ENCODE results near the gene TRIM47.

Gene TRIM47

GRCh38 chr17:75838410-75838809 is 40.0 kb downstream of the TRIM47 start:
- H3K36me3 ChIP-seq (ENCODE audit: insufficient read depth, low read length) = peaks cover 15% of the 10 kb centered on the region
- no peak overlapping the region for H3K9ac ChIP-seq (ENCODE audit: low read length)
- H3K9me3 ChIP-seq (ENCODE audit: low read length) = no peaks in the 10 kb centered on the region
- H3K27me3 ChIP-seq (ENCODE audit: control insufficient read depth in 1 of 2, insufficient read depth in 2 of 2, low read length in 2 of 2) = no peaks in the 10 kb centered on the region
- no peak overlapping the region for H3K27ac ChIP-seq (ENCODE audit: low read depth, low read length)
- H3K4me3 ChIP-seq (ENCODE audit: low read depth in 1 of 2, low read length in 2 of 2) = no peak overlapping the region
- peaks cover 10% of the 10 kb centered on the region for H3K4me1 ChIP-seq (ENCODE audit: insufficient read depth, low read length)

GRCh38 chr17:75837899-75838298 is 40.5 kb downstream of the TRIM47 start:
- no peak overlapping the region for H3K27ac ChIP-seq (ENCODE audit: low read depth, low read length)
- no peaks in the 10 kb centered on the region for H3K27me3 ChIP-seq (ENCODE audit: control insufficient read depth in 1 of 2, insufficient read depth in 2 of 2, low read length in 2 of 2)
- H3K36me3 ChIP-seq (ENCODE audit: insufficient read depth, low read length) = peaks cover 15% of the 10 kb centered on the region

GRCh38 chr17:75836605-75837004 is 41.8 kb downstream of the TRIM47 start:
- Histone ChIP-seq H3K4me3 (ENCODE audit: low read depth in 1 of 2, low read length in 2 of 2) (no peak overlapping the region), H3K9ac (ENCODE audit: low read length) (no peak overlapping the region), H3K27me3 (ENCODE audit: control insufficient read depth in 1 of 2, insufficient read depth in 2 of 2, low read length in 2 of 2) (no peaks in the 10 kb centered on the region), H3K4me1 (ENCODE audit: insufficient read depth, low read length) (peaks cover 10% of the 10 kb centered on the region), H3K27ac (ENCODE audit: low read depth, low read length) (no peak overlapping the region), H3K36me3 (ENCODE audit: insufficient read depth, low read length) (peaks cover 15% of the 10 kb centered on the region), H3K9me3 (ENCODE audit: low read length) (no peaks in the 10 kb centered on the region)

More at GRCh38 chr17:75837899-75838298, 40.5 kb downstream of the TRIM47 start:
- no peak overlapping the region for H3K9ac ChIP-seq (ENCODE audit: low read length)
- peaks cover 10% of the 10 kb centered on the region for H3K4me1 ChIP-seq (ENCODE audit: insufficient read depth, low read length)
- H3K4me3 ChIP-seq (ENCODE audit: low read depth in 1 of 2, low read length in 2 of 2) = no peak overlapping the region
- H3K9me3 ChIP-seq (ENCODE audit: low read length) = no peaks in the 10 kb centered on the region

GRCh38 chr17:75835654-75835987 is 42.8 kb downstream of the TRIM47 start:
- Histone ChIP-seq H3K27ac (ENCODE audit: low read depth, low read length) (no peak overlapping the region), H3K4me1 (ENCODE audit: insufficient read depth, low read length) (peaks cover 10% of the 10 kb centered on the region), H3K9me3 (ENCODE audit: low read length) (no peaks in the 10 kb centered on the region), H3K4me3 (ENCODE audit: low read depth in 1 of 2, low read length in 2 of 2) (no peak overlapping the region), H3K9ac (ENCODE audit: low read length) (no peak overlapping the region), H3K27me3 (ENCODE audit: control insufficient read depth in 1 of 2, insufficient read depth in 2 of 2, low read length in 2 of 2) (no peaks in the 10 kb centered on the region), H3K36me3 (ENCODE audit: insufficient read depth, low read length) (peaks cover 15% of the 10 kb centered on the region)

GRCh38 chr17:75834928-75835653 is 43.3 kb downstream of the TRIM47 start:
- Histone ChIP-seq H3K27ac (ENCODE audit: low read depth, low read length) (no peak overlapping the region), H3K9ac (ENCODE audit: low read length) (no peak overlapping the region), H3K9me3 (ENCODE audit: low read length) (no peaks in the 10 kb centered on the region), H3K27me3 (ENCODE audit: control insufficient read depth in 1 of 2, insufficient read depth in 2 of 2, low read length in 2 of 2) (no peaks in the 10 kb centered on the region), H3K36me3 (ENCODE audit: insufficient read depth, low read length) (peaks cover 15% of the 10 kb centered on the region), H3K4me3 (ENCODE audit: low read depth in 1 of 2, low read length in 2 of 2) (no peak overlapping the region), H3K4me1 (ENCODE audit: insufficient read depth, low read length) (peaks cover 10% of the 10 kb centered on the region)

- no peaks in the 10 kb centered on the region for H3K9me3 ChIP-seq (ENCODE audit: low read length)
- H3K36me3 ChIP-seq (ENCODE audit: insufficient read depth, low read length) = peaks cover 21% of the 10 kb centered on the region
- no peaks in the 10 kb centered on the region for H3K27me3 ChIP-seq (ENCODE audit: control insufficient read depth in 1 of 2, insufficient read depth in 2 of 2, low read length in 2 of 2)
- H3K27ac ChIP-seq (ENCODE audit: low read depth, low read length) = no peak overlapping the region
- H3K4me1 ChIP-seq (ENCODE audit: insufficient read depth, low read length) = peaks cover 10% of the 10 kb centered on the region
- no peak overlapping the region for H3K4me3 ChIP-seq (ENCODE audit: low read depth in 1 of 2, low read length in 2 of 2)
- no peak overlapping the region for H3K9ac ChIP-seq (ENCODE audit: low read length)
Measured at GRCh38 chr17:75834279-75834920, 44.0 kb downstream of the TRIM47 start.

- H3K36me3 ChIP-seq (ENCODE audit: insufficient read depth, low read length) = peaks cover 26% of the 10 kb centered on the region
- no peak overlapping the region for H3K27ac ChIP-seq (ENCODE audit: low read depth, low read length)
Measured at GRCh38 chr17:75832652-75833400, 45.6 kb downstream of the TRIM47 start.

GRCh38 chr17:75832164-75832651 is 46.2 kb downstream of the TRIM47 start:
- Histone ChIP-seq H3K27me3 (ENCODE audit: control insufficient read depth in 1 of 2, insufficient read depth in 2 of 2, low read length in 2 of 2) (no peaks in the 10 kb centered on the region), H3K4me3 (ENCODE audit: low read depth in 1 of 2, low read length in 2 of 2) (no peak overlapping the region), H3K9ac (ENCODE audit: low read length) (no peak overlapping the region), H3K27ac (ENCODE audit: low read depth, low read length) (no peak overlapping the region), H3K4me1 (ENCODE audit: insufficient read depth, low read length) (peaks cover 22% of the 10 kb centered on the region), H3K9me3 (ENCODE audit: low read length) (no peaks in the 10 kb centered on the region), H3K36me3 (ENCODE audit: insufficient read depth, low read length) (peaks cover 26% of the 10 kb centered on the region)

More at GRCh38 chr17:75832652-75833400, 45.6 kb downstream of the TRIM47 start:
- no peak overlapping the region for H3K9ac ChIP-seq (ENCODE audit: low read length)
- peaks cover 16% of the 10 kb centered on the region for H3K4me1 ChIP-seq (ENCODE audit: insufficient read depth, low read length)
- H3K9me3 ChIP-seq (ENCODE audit: low read length) = no peaks in the 10 kb centered on the region
- H3K4me3 ChIP-seq (ENCODE audit: low read depth in 1 of 2, low read length in 2 of 2) = no peak overlapping the region
- H3K27me3 ChIP-seq (ENCODE audit: control insufficient read depth in 1 of 2, insufficient read depth in 2 of 2, low read length in 2 of 2) = no peaks in the 10 kb centered on the region

- Histone ChIP-seq H3K9me3 (ENCODE audit: low read length) (no peaks in the 10 kb centered on the region), H3K36me3 (ENCODE audit: insufficient read depth, low read length) (peaks cover 20% of the 10 kb centered on the region), H3K27ac (ENCODE audit: low read depth, low read length) (no peak overlapping the region), H3K4me1 (ENCODE audit: insufficient read depth, low read length) (peaks cover 25% of the 10 kb centered on the region), H3K27me3 (ENCODE audit: control insufficient read depth in 1 of 2, insufficient read depth in 2 of 2, low read length in 2 of 2) (no peaks in the 10 kb centered on the region), H3K4me3 (ENCODE audit: low read depth in 1 of 2, low read length in 2 of 2) (no peak overlapping the region), H3K9ac (ENCODE audit: low read length) (no peak overlapping the region)
Measured at GRCh38 chr17:75831032-75831571, 47.3 kb downstream of the TRIM47 start.

GRCh38 chr17:75830164-75831031 is 48.0 kb downstream of the TRIM47 start:
- no peaks in the 10 kb centered on the region for H3K27me3 ChIP-seq (ENCODE audit: control insufficient read depth in 1 of 2, insufficient read depth in 2 of 2, low read length in 2 of 2)
- H3K4me3 ChIP-seq (ENCODE audit: low read depth in 1 of 2, low read length in 2 of 2) = no peak overlapping the region
- no peak overlapping the region for H3K9ac ChIP-seq (ENCODE audit: low read length)
- H3K36me3 ChIP-seq (ENCODE audit: insufficient read depth, low read length) = peaks cover 20% of the 10 kb centered on the region
- no peaks in the 10 kb centered on the region for H3K9me3 ChIP-seq (ENCODE audit: low read length)
- peaks cover 20% of the 10 kb centered on the region for H3K4me1 ChIP-seq (ENCODE audit: insufficient read depth, low read length)
- H3K27ac ChIP-seq (ENCODE audit: low read depth, low read length) = no peak overlapping the region
